MV-4-11 (cell line): Measurements from ENCODE around the gene HDAC4.

ENCODE experiments used
- DNase-seq: peaks from one replicate; lab custom pipeline; 2025; lab: John Stamatoyannopoulos, UW

HDAC4 gene

GRCh38 chr2:239061824-239062570, 338.8 kb downstream of the HDAC4 start:
- no peak for DNase-seq

DNA sequence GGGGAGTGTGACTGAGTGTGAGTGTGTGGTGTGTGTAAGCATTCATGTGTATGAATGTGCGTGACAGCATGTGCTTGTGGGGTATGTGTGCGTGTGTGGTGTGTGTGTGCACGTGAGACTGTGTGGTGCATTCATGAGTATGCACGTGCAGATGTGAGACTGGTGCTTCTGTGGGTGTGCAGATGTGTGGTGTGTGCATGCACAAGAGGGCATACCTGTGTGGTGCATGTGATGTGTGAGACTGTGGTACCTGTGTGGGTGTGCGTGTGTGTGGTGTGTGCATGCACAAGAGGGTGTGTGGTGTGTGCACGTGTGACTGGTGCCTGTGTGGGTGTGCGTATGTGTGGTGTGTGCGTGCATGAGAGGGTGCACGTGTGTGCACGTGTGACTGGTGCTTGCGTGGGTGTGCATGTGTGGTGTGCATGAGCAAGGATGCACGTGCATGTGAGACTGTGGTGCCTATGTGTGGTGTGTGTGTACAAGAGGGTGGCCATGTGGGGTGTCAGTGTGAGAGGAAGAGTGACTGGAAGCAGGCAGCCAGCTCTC, 339.6 kb downstream of the HDAC4 start:
- DNase-seq, result no peak

DNA sequence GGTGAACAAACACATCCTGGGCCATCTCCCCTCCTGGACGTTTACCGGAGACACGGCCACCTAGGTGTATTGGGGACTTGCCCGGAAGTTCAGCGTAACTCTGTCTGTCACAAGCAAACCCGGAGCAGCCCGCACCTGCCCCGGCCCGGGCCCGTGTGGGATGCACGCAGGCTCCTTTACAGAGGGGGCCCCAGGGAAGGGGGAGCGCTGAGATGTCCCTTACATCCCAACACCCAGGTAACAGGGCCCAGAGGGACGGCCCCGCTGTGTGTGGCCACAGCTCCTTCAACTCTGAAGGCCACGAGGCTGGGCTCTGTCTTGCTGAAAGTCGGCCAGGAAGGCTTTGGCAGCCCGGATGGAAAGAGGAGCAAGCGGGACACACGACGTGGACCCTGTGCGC, 340.1 kb downstream of the HDAC4 start:
- DNase-seq, result no peak

GRCh38 chr2:239059854-239060253, 341.0 kb downstream of the HDAC4 start:
- no peak for DNase-seq

- peak; percentile 20 for DNase-seq
Measured at GRCh38 chr2:239058766-239059165, 342.1 kb downstream of the HDAC4 start.

GRCh38 chr2:239057533-239057932, 343.3 kb downstream of the HDAC4 start:
- no peak for DNase-seq

DNA sequence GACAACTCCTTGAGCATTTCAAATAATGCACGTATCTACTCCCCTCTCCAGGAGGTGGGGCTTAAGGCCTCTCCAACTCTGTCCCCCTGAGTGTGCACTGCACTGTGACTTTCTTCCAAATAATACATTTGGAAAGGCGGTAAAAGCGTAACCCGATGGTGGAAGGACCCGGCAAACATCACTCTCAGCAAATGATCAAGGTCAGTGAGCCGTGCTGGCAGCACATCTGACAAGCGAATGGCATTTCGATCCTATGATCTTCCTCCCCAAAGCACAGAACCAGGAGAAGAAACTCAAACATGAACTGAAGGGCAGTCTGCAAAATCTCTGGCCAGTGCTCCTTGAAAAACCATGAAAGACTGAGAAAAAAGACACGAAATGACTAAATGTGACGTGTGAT, 344.2 kb downstream of the HDAC4 start:
- DNase-seq, result no peak

GRCh38 chr2:239055756-239056493, 344.9 kb downstream of the HDAC4 start:
- DNase-seq, result peak; percentile 48

- no peak for DNase-seq
Measured at GRCh38 chr2:239054921-239055320, 345.9 kb downstream of the HDAC4 start.

DNA sequence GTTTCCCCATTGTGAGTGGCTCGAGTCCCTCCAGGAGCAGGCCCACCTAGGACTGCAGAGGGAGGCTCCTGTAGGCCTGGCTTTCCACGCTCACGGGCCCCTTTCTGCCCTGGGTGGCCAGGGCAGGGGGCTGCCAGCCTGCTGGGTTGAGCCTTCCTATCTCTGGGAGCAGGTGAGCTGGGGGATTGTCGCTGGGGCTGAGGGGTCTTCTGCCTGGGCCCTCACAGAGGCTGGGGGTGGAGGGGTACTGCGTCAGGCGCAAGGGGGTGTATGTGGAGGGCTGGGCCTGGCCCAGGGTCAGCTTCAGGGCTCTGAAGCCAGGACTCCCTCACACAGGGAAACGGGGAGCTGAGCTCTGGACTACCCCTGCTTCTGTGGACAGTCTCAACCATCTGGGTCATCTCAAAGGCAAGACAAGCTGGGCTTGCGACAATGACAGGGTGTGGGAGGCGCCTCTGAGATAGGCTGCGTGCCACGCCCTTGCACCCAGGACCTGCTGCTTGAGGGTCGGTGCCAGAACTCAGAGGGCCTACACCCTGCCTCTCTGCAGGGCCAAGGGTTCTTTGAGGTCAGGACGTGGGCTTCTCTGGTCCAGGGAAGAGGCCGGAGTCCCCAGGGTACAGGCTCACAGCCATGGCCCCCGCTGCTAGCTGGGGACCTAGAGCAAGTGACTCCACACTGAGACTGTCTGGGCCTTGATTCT, 346.9 kb downstream of the HDAC4 start:
- DNase-seq, result no peak

GRCh38 chr2:239052798-239053665, 347.8 kb downstream of the HDAC4 start:
- no peak for DNase-seq

- DNase-seq, result no peak
Measured at GRCh38 chr2:239051891-239052445, 348.9 kb downstream of the HDAC4 start.

GRCh38 chr2:239050252-239050649, 350.6 kb downstream of the HDAC4 start:
- DNase-seq, result no peak

- DNase-seq, result no peak
Measured at GRCh38 chr2:239049421-239050251, 351.2 kb downstream of the HDAC4 start.

DNA sequence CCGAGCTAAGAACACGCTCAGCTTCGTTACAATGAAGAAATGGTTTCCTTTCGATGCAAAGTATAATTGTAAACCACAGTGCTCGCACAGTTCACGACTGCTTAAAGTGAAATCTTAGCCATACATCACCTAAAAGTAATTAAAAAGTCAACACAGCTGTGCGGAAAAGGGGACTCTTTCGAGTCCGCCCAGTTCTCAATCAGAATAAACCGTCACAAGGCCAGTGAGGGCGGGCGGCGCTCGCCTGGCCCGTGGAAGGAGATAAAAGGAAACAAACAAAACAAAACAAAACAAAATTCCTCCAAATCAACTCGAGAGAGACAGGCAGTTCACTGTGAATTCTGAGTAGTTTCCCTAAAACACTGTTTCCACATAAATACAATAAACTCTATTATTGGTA, 352.1 kb downstream of the HDAC4 start:
- no peak for DNase-seq

GRCh38 chr2:239047861-239048260, 353.0 kb downstream of the HDAC4 start:
- DNase-seq, result no peak

DNA sequence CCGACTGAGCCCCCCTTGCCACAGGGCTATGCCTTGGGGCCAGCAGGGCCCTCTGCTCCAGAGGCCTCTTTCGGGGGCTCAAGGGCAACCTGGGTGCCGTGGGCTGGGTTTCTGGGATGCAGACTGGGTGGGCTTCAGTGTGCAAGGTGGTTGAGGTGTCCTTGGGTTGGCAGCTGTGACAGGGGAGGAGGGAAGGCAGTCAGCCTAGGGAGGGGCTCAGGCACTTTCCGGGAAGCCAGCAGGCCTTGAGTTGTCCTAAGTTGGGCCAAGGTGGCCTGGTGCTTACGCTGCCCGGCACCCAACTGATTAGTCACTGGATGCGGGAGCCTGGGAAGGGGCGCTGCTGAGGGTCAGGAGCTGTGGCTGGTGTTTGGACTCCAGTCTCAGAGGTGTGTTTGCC, 353.4 kb downstream of the HDAC4 start:
- DNase-seq, result no peak

DNA sequence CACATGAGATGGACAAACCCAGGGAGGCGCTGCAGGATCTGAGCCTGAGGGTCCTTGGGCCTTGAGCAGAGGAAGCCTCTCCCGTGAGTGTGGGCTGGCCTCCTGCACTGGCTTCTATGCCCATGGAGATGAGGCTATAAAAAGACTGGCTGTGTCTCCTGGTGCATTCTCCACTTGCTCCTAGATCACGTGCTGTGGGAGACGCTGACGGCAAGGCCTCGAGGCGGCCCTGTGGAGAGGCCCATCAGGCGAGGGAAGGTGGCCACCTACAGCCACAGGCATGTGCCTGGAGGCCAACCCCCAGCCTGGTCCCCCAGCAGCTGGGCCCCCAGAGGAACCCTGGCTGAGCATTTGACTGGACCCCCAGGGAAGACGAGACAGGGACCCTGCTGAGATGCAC, 354.0 kb downstream of the HDAC4 start:
- no peak for DNase-seq

- no peak for DNase-seq
Measured at GRCh38 chr2:239044336-239044735, 356.5 kb downstream of the HDAC4 start.

DNA sequence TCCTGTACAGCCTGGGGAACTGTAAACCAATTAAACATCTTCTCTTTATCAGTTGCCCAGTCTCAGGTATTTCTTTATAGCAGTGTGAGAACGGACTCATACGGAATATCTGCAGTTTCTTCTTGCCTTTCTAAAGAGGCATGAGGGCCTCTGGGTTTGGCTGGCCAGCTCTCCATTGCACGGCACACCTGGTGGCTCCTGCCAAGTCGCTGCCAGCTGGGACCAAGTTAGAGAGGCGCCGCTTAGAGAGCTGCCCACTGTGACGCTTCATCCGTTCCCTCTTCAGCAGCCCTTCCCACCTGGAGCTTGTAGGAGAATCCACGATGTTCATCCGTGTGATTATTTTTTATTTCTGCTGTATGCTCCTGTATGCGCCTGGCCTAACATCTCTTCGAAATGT, 357.5 kb downstream of the HDAC4 start:
- DNase-seq, result no peak
